ENCODE data around the gene TNFRSF4.

The TNFRSF4 gene

DNA sequence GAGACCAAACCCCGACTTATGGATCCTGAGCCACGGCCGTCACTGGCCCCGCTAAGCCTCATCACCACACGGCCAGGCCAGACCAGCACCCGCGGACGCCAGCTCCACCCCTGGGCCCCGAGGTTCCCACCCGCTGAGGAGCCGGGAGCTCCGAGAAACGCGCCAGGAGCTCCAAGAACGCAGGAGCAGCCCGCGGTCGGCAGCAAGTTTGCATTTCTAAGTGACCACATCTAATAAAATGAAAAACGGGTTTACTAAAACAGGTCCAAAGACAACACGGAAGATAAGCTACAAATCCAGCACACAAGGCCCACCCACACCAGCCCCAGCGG lies 40.7 kb upstream of the TNFRSF4 start:
- ATAC-seq (ENCODE audit: insufficient read depth, low read depth) (no peak), DNase-seq (no peak)
- TF ChIP-seq EZH2 (IDR thresholded peaks at IDR 0.05; ENCODE audit: borderline replicate concordance, low read depth, low read length, severe bottlenecking) (no peak), CTCF (IDR thresholded peaks at IDR 0.05; ENCODE audit: borderline replicate concordance, extremely low read depth, low read length, poor library complexity, severe bottlenecking) (no peak)
- no peak overlapping the region for H3K4me3 ChIP-seq (ENCODE audit: low read depth in 1 of 2, low read length in 2 of 2)
- no peak overlapping the region for H3K27ac ChIP-seq (ENCODE audit: low read length)
- H2AFZ ChIP-seq (ENCODE audit: low read depth, low read length) = no peak overlapping the region
- H4K20me1 ChIP-seq (ENCODE audit: insufficient read depth, low read length) = peaks cover 26% of the 10 kb centered on the region
- H3K27me3 ChIP-seq (ENCODE audit: insufficient read depth, low read length, poor library complexity) = no peaks in the 10 kb centered on the region
- H3K9me3 ChIP-seq (ENCODE audit: insufficient read depth, low read length, severe bottlenecking) = no peaks in the 10 kb centered on the region
- no peak overlapping the region for H3K9ac ChIP-seq (ENCODE audit: low read depth, low read length)
- H3K36me3 ChIP-seq (ENCODE audit: insufficient read depth, low read length) = peaks cover 68% of the 10 kb centered on the region
- peaks cover 18% of the 10 kb centered on the region for H3K79me2 ChIP-seq (ENCODE audit: insufficient read depth, low read length)
- H3K4me1 ChIP-seq (ENCODE audit: insufficient read depth, low read length) = peaks cover 24% of the 10 kb centered on the region
- no peak overlapping the region for H3K4me2 ChIP-seq (ENCODE audit: insufficient read depth, low read length)

DNA sequence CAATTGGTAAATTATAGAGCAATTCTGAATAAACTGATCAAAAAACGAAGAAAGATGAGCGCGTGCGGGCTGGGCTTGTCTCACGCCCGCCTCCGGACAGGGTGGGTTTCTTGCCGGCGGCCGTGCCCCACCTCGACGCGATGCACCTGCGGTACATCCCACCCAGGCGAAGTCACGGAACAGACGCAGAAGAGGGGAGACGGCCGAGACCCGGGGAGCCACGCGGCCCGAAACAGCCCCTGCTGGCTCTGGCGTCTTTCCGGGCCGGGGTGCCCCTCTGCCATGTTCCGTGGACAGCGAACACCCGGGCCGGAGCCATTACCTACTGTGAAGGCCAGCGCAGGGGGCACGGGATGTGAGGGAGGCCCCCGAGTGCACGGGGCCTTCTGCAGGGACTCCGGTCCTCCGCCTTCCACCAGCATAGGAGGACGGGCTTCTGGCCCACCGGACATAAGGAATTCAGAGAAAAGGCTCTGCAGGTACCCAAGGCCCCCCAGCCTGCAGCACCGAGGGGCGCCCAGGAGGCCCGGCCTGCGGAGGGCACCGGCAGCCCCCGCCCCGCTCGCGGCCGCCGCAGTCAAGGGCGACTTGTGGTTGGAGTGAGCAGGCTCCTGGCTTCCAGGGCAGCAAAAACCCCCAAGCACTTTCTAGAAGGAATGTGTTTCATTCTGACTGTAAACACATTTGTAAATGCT lies 40.2 kb upstream of the TNFRSF4 start:
- H2AFZ ChIP-seq (ENCODE audit: low read depth, low read length) = no peak overlapping the region
- H3K27ac ChIP-seq (ENCODE audit: low read length) = no peak overlapping the region
- H4K20me1 ChIP-seq (ENCODE audit: insufficient read depth, low read length) = peaks cover 23% of the 10 kb centered on the region
- H3K4me1 ChIP-seq (ENCODE audit: insufficient read depth, low read length) = peaks cover 24% of the 10 kb centered on the region
- ATAC-seq (ENCODE audit: insufficient read depth, low read depth) (no peak), DNase-seq (no peak)
- peaks cover 15% of the 10 kb centered on the region for H3K79me2 ChIP-seq (ENCODE audit: insufficient read depth, low read length)
- no peak overlapping the region for H3K9ac ChIP-seq (ENCODE audit: low read depth, low read length)
- H3K9me3 ChIP-seq (ENCODE audit: insufficient read depth, low read length, severe bottlenecking) = no peaks in the 10 kb centered on the region
- TF ChIP-seq EZH2 (IDR thresholded peaks at IDR 0.05; ENCODE audit: borderline replicate concordance, low read depth, low read length, severe bottlenecking) (no peak), CTCF (IDR thresholded peaks at IDR 0.05; ENCODE audit: borderline replicate concordance, extremely low read depth, low read length, poor library complexity, severe bottlenecking) (no peak)
- H3K4me2 ChIP-seq (ENCODE audit: insufficient read depth, low read length) = no peak overlapping the region
- H3K36me3 ChIP-seq (ENCODE audit: insufficient read depth, low read length) = peaks cover 63% of the 10 kb centered on the region
- no peaks in the 10 kb centered on the region for H3K27me3 ChIP-seq (ENCODE audit: insufficient read depth, low read length, poor library complexity)
- H3K4me3 ChIP-seq (ENCODE audit: low read depth in 1 of 2, low read length in 2 of 2) = no peak overlapping the region

DNA sequence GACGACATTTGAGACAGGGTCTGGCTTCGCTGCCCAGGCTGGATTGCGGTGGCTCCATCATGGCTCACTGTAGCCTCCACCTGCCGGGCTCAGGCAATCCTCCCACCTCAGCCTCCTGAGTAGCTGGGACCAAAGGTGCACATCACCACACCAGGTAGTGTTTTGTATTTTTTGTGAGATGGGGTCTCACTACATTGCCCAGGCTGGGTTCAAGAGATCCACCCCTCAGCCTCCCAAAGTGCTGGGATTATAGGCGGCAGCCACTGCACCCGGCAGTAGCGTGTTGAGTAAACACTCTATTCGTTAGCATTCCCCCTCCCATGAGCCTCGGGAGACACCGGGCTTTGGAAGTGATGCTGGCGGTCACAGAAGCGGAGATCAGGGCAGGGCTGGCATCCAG lies 39.4 kb upstream of the TNFRSF4 start:
- no peak overlapping the region for H3K27ac ChIP-seq (ENCODE audit: low read length)

More for the DNA sequence above, 39.4 kb upstream of the TNFRSF4 start:
- Histone ChIP-seq H3K9ac (ENCODE audit: low read depth, low read length) (no peak overlapping the region), H4K20me1 (ENCODE audit: insufficient read depth, low read length) (peaks cover 16% of the 10 kb centered on the region), H3K79me2 (ENCODE audit: insufficient read depth, low read length) (peaks cover 7% of the 10 kb centered on the region; the same call in 1 of the 2 replicates), H3K4me1 (ENCODE audit: insufficient read depth, low read length) (peaks cover 24% of the 10 kb centered on the region), H3K36me3 (ENCODE audit: insufficient read depth, low read length) (peaks cover 55% of the 10 kb centered on the region), H3K27me3 (ENCODE audit: insufficient read depth, low read length, poor library complexity) (no peaks in the 10 kb centered on the region), H3K9me3 (ENCODE audit: insufficient read depth, low read length, severe bottlenecking) (no peaks in the 10 kb centered on the region), H3K4me2 (ENCODE audit: insufficient read depth, low read length) (no peak overlapping the region), H2AFZ (ENCODE audit: low read depth, low read length) (no peak overlapping the region), H3K4me3 (ENCODE audit: low read depth in 1 of 2, low read length in 2 of 2) (no peak overlapping the region)
- TF ChIP-seq EZH2 (IDR thresholded peaks at IDR 0.05; ENCODE audit: borderline replicate concordance, low read depth, low read length, severe bottlenecking) (no peak), CTCF (IDR thresholded peaks at IDR 0.05; ENCODE audit: borderline replicate concordance, extremely low read depth, low read length, poor library complexity, severe bottlenecking) (no peak)
- no peak for DNase-seq
- no peak for ATAC-seq (ENCODE audit: insufficient read depth, low read depth)

Measured in DND-41 (cell line).